H9 (cell line): ENCODE results near the gene STX17. TPM values are rescaled to one million over a fixed set of nuclear protein-coding genes. Genes with fewer than 3 reads are reported as not detected.

ENCODE experiments used
- DNase-seq: peaks from one replicate; pipeline ENCODE4 v3.0.0-alpha.2; 2017
- H2AFZ ChIP-seq: one replicate; pipeline ENCODE4 v1.6.1; 2013; ENCODE audit warnings: mild to moderate bottlenecking, low read length, control low read depth, moderate library complexity
- H2AK5ac ChIP-seq: 2 replicates; pipeline ENCODE4 v1.6.1; 2013; ENCODE audit warnings: low read length, control low read depth, mixed read lengths; ENCODE audit not compliant: insufficient read length
- H2BK120ac ChIP-seq: one replicate; pipeline ENCODE4 v1.6.1; 2013; ENCODE audit warnings: low read depth, mild to moderate bottlenecking, low read length, control low read depth, inconsistent platforms; ENCODE audit not compliant: poor library complexity, severe bottlenecking
- H2BK12ac ChIP-seq: 2 replicates; pipeline ENCODE4 v1.6.1; 2013; ENCODE audit warnings: low read length, control low read depth, mixed read lengths, low read depth; ENCODE audit not compliant: insufficient read length
- H2BK15ac ChIP-seq: 2 replicates; pipeline ENCODE4 v1.6.1; 2013; ENCODE audit warnings: low read depth, low read length, control low read depth
- H2BK20ac ChIP-seq: one replicate; pipeline ENCODE4 v1.6.1; 2013; ENCODE audit warnings: low read depth, mild to moderate bottlenecking, low read length, control low read depth, inconsistent platforms; ENCODE audit not compliant: poor library complexity, severe bottlenecking
- H2BK5ac ChIP-seq: 2 replicates; pipeline ENCODE4 v1.6.1; 2013; ENCODE audit warnings: low read length, control low read depth, mixed read lengths; ENCODE audit not compliant: insufficient read length
- H3K14ac ChIP-seq: 2 replicates; pipeline ENCODE4 v1.6.1; 2013; ENCODE audit warnings: low read length, control low read depth; ENCODE audit not compliant: insufficient read depth
- H3K18ac ChIP-seq: 2 replicates; pipeline ENCODE4 v1.6.1; 2013; ENCODE audit warnings: low read depth, mild to moderate bottlenecking, mixed read lengths, low read length, control low read depth; ENCODE audit not compliant: insufficient read length
- H3K23ac ChIP-seq: 2 replicates; pipeline ENCODE4 v1.6.1; 2013; ENCODE audit warnings: low read length, control low read depth, mixed read lengths, low read depth; ENCODE audit not compliant: insufficient read length
- H3K23me2 ChIP-seq: 2 replicates; pipeline ENCODE4 v1.6.1; 2013; ENCODE audit warnings: low read depth, mild to moderate bottlenecking, mixed read lengths, low read length, control low read depth; ENCODE audit not compliant: insufficient read length, poor library complexity, severe bottlenecking
- H3K27ac ChIP-seq: 2 replicates; pipeline ENCODE4 v1.5.1; 2013; ENCODE audit warnings: low read length, control low read depth, mixed read lengths, low read depth; ENCODE audit not compliant: insufficient read length
- H3K27me3 ChIP-seq: 2 replicates; pipeline ENCODE4 v1.6.1; 2013; ENCODE audit warnings: low read length, control low read depth, inconsistent platforms; ENCODE audit not compliant: insufficient read depth
- H3K4ac ChIP-seq: 2 replicates; pipeline ENCODE4 v1.6.1; 2013; ENCODE audit warnings: low read depth, mild to moderate bottlenecking, control low read depth, inconsistent platforms, low read length, moderate library complexity
- H3K4me1 ChIP-seq: 2 replicates; pipeline ENCODE4 v1.6.1; 2013; ENCODE audit warnings: low read length, control low read depth, inconsistent platforms; ENCODE audit not compliant: insufficient read depth
- H3K4me2 ChIP-seq: 2 replicates; pipeline ENCODE4 v1.6.1; 2013; ENCODE audit warnings: low read length, control low read depth, mixed read lengths; ENCODE audit not compliant: insufficient read length, insufficient read depth
- H3K56ac ChIP-seq: 2 replicates; pipeline ENCODE4 v1.6.1; 2013; ENCODE audit warnings: low read depth, mild to moderate bottlenecking, mixed read lengths, low read length, control low read depth; ENCODE audit not compliant: insufficient read length
- H3K79me1 ChIP-seq: 2 replicates; pipeline ENCODE4 v1.6.1; 2013; ENCODE audit warnings: low read depth, mild to moderate bottlenecking, moderate library complexity, low read length, control low read depth, inconsistent platforms; ENCODE audit not compliant: insufficient read depth, poor library complexity, severe bottlenecking
- H3K79me2 ChIP-seq: 2 replicates; pipeline ENCODE4 v1.6.1; 2013; ENCODE audit warnings: low read length, control low read depth, inconsistent platforms; ENCODE audit not compliant: insufficient read depth
- H3K9ac ChIP-seq: 2 replicates; pipeline ENCODE4 v1.6.1; 2013; ENCODE audit warnings: low read length, control low read depth, mixed read lengths; ENCODE audit not compliant: insufficient read length; ENCODE audit errors: extremely low read depth
- H3K9me3 ChIP-seq: one replicate; pipeline ENCODE4 v1.6.1; 2013; ENCODE audit warnings: low read depth, low read length, inconsistent platforms; ENCODE audit not compliant: control insufficient read depth
- H3T11ph ChIP-seq: one replicate; pipeline ENCODE4 v1.6.1; 2013; ENCODE audit warnings: mild to moderate bottlenecking, low read length, control low read depth, inconsistent platforms
- H4K20me1 ChIP-seq: one replicate; pipeline ENCODE4 v1.6.1; 2013; ENCODE audit not compliant: control insufficient read depth, insufficient read length, insufficient read depth
- H4K5ac ChIP-seq: 2 replicates; pipeline ENCODE4 v1.6.1; 2013; ENCODE audit warnings: low read depth, mild to moderate bottlenecking, mixed read lengths, low read length, control low read depth; ENCODE audit not compliant: insufficient read length
- H4K8ac ChIP-seq: replicated peaks from 2 replicates; pipeline ENCODE4 v1.6.1; 2013; ENCODE audit warnings: low read length, control low read depth, mixed read lengths, low read depth; ENCODE audit not compliant: insufficient read length
- H4K91ac ChIP-seq: 2 replicates; pipeline ENCODE4 v1.6.1; 2013; ENCODE audit warnings: low read depth, mild to moderate bottlenecking, moderate library complexity, mixed read lengths, low read length, control low read depth; ENCODE audit not compliant: insufficient read length
- H3K27ac Mint-ChIP-seq, 3 experiments: 2 replicates in 2 of 3; 3 replicates in 1 of 3; pipeline ENCODE4 v1.8.0; 2020 to 2021; ENCODE audit warnings: mixed read lengths in 3 of 3, mild to moderate bottlenecking in 1 of 3, moderate library complexity in 1 of 3
- H3K27me3 Mint-ChIP-seq: 2 replicates; pipeline ENCODE4 v1.8.0; 2021; ENCODE audit warnings: low read depth, mild to moderate bottlenecking, moderate library complexity, mixed read lengths
- H3K36me3 Mint-ChIP-seq, 3 experiments: 2 replicates in 2 of 3; 3 replicates in 1 of 3; pipeline ENCODE4 v1.8.0; 2020 to 2021; ENCODE audit warnings: low read depth in 3 of 3, mixed read lengths in 3 of 3; ENCODE audit not compliant: insufficient read depth in 1 of 3
- H3K4me1 Mint-ChIP-seq, 2 experiments: 2 replicates each; pipeline ENCODE4 v1.8.0; 2020; ENCODE audit warnings: mixed read lengths in 2 of 2
- H3K4me3 Mint-ChIP-seq, 2 experiments: 2 replicates in 1 of 2; 3 replicates in 1 of 2; pipeline ENCODE4 v1.8.0; 2020 to 2021; ENCODE audit warnings: mild to moderate bottlenecking in 2 of 2, mixed read lengths in 2 of 2, moderate library complexity in 1 of 2
- H3K9me3 Mint-ChIP-seq, 2 experiments: 2 replicates in 1 of 2; 3 replicates in 1 of 2; pipeline ENCODE4 v1.8.0; 2020; ENCODE audit warnings: mild to moderate bottlenecking in 2 of 2, mixed read lengths in 2 of 2, moderate library complexity in 1 of 2
- CTCF ChIP-seq: fragments of 200-600 bp; sonication (generic); conservative IDR thresholded peaks from 3 replicates; pipeline ENCODE4 v1.8.0; 2021; ENCODE audit warnings: antibody characterized with exemption, mild to moderate bottlenecking
- WGBS: extraction: QIAGEN DNeasy Blood & Tissue Kit; methylation state at CpG from one replicate; pipeline ENCODE4 v1.1.7; 2013; ENCODE audit warnings: missing lambda C conversion rate, low lambda C conversion rate, mixed read lengths; ENCODE audit not compliant: insufficient read length; ENCODE audit errors: extremely low coverage; 5-methylcytosine and 5-hydroxymethylcytosine counted together
- total RNA-seq: library from RNA; stranded (reverse); gene quantifications from 2 replicates; pipeline ENCODE4 v1.2.1, GENCODE V29; 2021

Gene STX17
- total RNA-seq, 1 experiment from 2014 or later = 21.2 TPM

GRCh38 chr9:99953861-99954507 lies 47.5 kb downstream of the STX17 start:
- Mint-ChIP-seq H3K27me3 (no peaks in the 10 kb centered on the region), H3K4me3 (no peak overlapping the region), H3K9me3 (no peaks in the 10 kb centered on the region; a peak in 1 of 5 replicates), H3K27ac (no peak overlapping the region), H3K36me3 (peaks cover 4 to 5% (median 5%) of the 10 kb centered on the region in 3 experiments; a peak in 6 of 7 replicates), H3K4me1 (no peaks in the 10 kb centered on the region)
- H3K27ac ChIP-seq = no peak overlapping the region
- no peaks in the 10 kb centered on the region for H3K79me1 ChIP-seq
- H3K14ac ChIP-seq = no peak overlapping the region
- no peak overlapping the region for H3K18ac ChIP-seq
- no peaks in the 10 kb centered on the region for H4K20me1 ChIP-seq
- H2BK12ac ChIP-seq = no peak overlapping the region
- H4K8ac ChIP-seq = no peak overlapping the region
- no CpG with 5 or more reads among the region's 3 CpGs for WGBS
- H3K27me3 ChIP-seq = no peaks in the 10 kb centered on the region
- H2AFZ ChIP-seq = no peak overlapping the region
- DNase-seq = no peak
- H2BK5ac ChIP-seq = no peak overlapping the region
- H3K4me2 ChIP-seq = no peak overlapping the region
- no peaks in the 10 kb centered on the region for H3K4me1 ChIP-seq
- H3K9ac ChIP-seq = no peak overlapping the region
- H3K56ac ChIP-seq = no peak overlapping the region
- no peak overlapping the region for H2BK15ac ChIP-seq
- no peak overlapping the region for H3T11ph ChIP-seq
- no peak overlapping the region for H2AK5ac ChIP-seq
- H3K79me2 ChIP-seq = no peaks in the 10 kb centered on the region
- H3K9me3 ChIP-seq = no peaks in the 10 kb centered on the region
- no peaks in the 10 kb centered on the region for H3K23me2 ChIP-seq
- H2BK20ac ChIP-seq = no peak overlapping the region
- no peak overlapping the region for H2BK120ac ChIP-seq
- H3K4ac ChIP-seq = no peak overlapping the region
- no peak overlapping the region for H4K91ac ChIP-seq
- no peak for TF ChIP-seq CTCF
- H3K23ac ChIP-seq = no peak overlapping the region
- H4K5ac ChIP-seq = no peak overlapping the region
